ENCODE measurements around the gene NLGN3. TPM values are rescaled to one million over a fixed set of nuclear protein-coding genes. Genes with fewer than 3 reads are reported as not detected.

The NLGN3 gene
- total RNA-seq, 1 donor from 2014 or later, result 1.7 TPM

DNA sequence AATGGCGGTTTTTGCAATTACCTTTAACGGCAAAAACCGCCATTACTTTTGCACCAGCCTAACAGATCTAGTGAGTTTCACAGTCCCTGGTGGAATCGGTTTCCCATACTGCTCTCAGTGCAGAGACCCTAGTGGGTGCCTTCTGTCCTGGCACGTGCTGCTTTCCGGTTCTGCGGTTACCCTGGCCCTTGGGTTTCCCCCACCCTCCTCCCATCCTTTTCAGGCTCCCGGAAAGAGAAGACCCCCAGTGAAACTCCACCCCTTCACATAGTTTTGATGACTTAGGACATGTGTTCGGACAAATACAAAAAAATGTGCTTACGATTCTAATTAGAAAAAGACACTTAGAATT lies 36.9 kb downstream of the NLGN3 start:
- H3K4me1 Mint-ChIP-seq (ENCODE audit: unreplicated experiment), result peaks cover 5% of the 10 kb centered on the region
- H3K27me3 Mint-ChIP-seq (ENCODE audit: unreplicated experiment), result peaks cover 3% of the 10 kb centered on the region
- H3K36me3 Mint-ChIP-seq (ENCODE audit: low read depth, unreplicated experiment), result no peaks in the 10 kb centered on the region
- peak overlapping the region; percentile 81 for H3K4me3 Mint-ChIP-seq (ENCODE audit: unreplicated experiment)
- TF ChIP-seq CTCF (IDR thresholded peaks at IDR 0.05; ENCODE audit: unreplicated experiment), result no peak
- DNase-seq (ENCODE audit: low spot score), result peak; percentile 9
- peak overlapping the region; percentile 97 for H3K27ac Mint-ChIP-seq (ENCODE audit: unreplicated experiment)
- no peaks in the 10 kb centered on the region for H3K9me3 Mint-ChIP-seq (ENCODE audit: unreplicated experiment)

DNA sequence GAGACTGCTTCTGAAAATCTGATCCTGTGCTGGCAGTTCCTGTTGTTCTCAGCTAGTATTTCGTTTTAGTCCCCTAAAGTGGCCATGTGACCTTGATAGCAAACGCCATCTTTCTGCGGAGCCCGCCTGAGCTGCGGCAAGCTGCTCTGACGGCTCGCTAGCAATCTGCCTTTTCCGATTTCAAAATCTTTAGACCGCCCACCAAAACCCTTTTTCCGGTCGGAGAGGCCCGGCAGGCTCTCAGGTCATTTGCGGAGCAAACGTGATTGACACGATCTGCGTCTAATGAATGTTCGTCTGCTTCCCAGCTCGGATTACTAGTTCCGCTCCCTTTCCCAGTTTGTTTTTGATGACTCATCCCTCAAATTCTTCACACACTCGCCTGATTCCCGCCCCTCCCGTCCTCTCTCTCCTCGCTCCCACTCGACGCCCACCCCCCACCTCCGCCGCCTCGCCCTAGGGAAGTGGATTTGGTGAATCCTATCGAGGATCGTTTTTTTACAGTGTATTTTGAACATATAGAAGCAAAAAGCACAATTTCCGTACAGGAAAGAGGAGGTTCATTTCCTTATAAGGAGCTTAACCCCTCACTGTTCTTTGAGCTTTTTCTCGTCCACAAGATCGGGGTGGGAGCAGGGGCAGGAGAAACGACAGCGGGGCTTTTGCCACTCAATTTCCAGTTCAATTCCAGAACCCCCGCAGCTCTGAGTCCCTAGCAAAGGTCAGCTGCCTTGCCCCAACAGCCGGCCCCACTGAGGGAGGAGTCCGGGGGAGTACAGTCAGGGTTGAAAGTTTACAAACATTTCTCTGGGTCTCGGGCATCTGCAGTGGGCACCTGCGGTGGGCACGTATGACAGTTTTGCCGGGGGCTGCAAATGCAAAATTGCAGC lies 37.5 kb downstream of the NLGN3 start:
- Mint-ChIP-seq H3K4me1 (ENCODE audit: unreplicated experiment) (peaks cover 5% of the 10 kb centered on the region), H3K27me3 (ENCODE audit: unreplicated experiment) (peaks cover 3% of the 10 kb centered on the region), H3K36me3 (ENCODE audit: low read depth, unreplicated experiment) (no peaks in the 10 kb centered on the region), H3K4me3 (ENCODE audit: unreplicated experiment) (peak overlapping the region; percentile 81), H3K9me3 (ENCODE audit: unreplicated experiment) (no peaks in the 10 kb centered on the region), H3K27ac (ENCODE audit: unreplicated experiment) (peak overlapping the region; percentile 97)
- DNase-seq (ENCODE audit: low spot score), result peak; percentile 68
- no peak for TF ChIP-seq CTCF (IDR thresholded peaks at IDR 0.05; ENCODE audit: unreplicated experiment)

- H3K27me3 Mint-ChIP-seq (ENCODE audit: unreplicated experiment), result peaks cover 3% of the 10 kb centered on the region
- no peak for TF ChIP-seq CTCF (IDR thresholded peaks at IDR 0.05; ENCODE audit: unreplicated experiment)
- H3K27ac Mint-ChIP-seq (ENCODE audit: unreplicated experiment), result peak overlapping the region; percentile 97
- H3K36me3 Mint-ChIP-seq (ENCODE audit: low read depth, unreplicated experiment), result no peaks in the 10 kb centered on the region
- no peak for DNase-seq (ENCODE audit: low spot score)
- H3K4me1 Mint-ChIP-seq (ENCODE audit: unreplicated experiment), result peaks cover 5% of the 10 kb centered on the region
- H3K4me3 Mint-ChIP-seq (ENCODE audit: unreplicated experiment), result peak overlapping the region; percentile 81
- H3K9me3 Mint-ChIP-seq (ENCODE audit: unreplicated experiment), result no peaks in the 10 kb centered on the region
Measured at GRCh38 chrX:71182871-71183270, 38.2 kb downstream of the NLGN3 start.

DNA sequence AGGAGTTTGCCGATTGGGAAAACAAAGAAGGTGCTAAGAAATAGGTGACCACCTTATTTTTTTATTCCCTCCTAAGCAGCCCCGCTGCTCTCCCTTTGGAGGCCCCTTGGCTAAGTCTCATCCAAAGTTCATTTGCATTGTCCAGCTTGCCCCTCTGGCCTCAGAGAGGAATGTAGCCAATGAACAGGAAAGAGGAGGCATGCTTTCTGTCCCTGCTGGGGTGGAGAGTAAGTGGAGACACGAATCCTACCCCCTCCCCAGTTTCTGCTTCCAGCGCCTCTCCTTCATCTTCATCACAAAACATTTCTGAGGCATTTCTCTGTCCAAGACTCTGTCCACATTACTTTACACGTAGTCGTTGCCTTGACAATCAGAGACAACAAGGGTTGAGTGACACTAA lies 38.7 kb downstream of the NLGN3 start:
- DNase-seq (ENCODE audit: low spot score), result no peak
- Mint-ChIP-seq H3K27me3 (ENCODE audit: unreplicated experiment) (peaks cover 3% of the 10 kb centered on the region), H3K27ac (ENCODE audit: unreplicated experiment) (peak overlapping the region; percentile 57), H3K4me3 (ENCODE audit: unreplicated experiment) (no peak overlapping the region), H3K36me3 (ENCODE audit: low read depth, unreplicated experiment) (no peaks in the 10 kb centered on the region), H3K9me3 (ENCODE audit: unreplicated experiment) (no peaks in the 10 kb centered on the region), H3K4me1 (ENCODE audit: unreplicated experiment) (peaks cover 5% of the 10 kb centered on the region)
- TF ChIP-seq CTCF (IDR thresholded peaks at IDR 0.05; ENCODE audit: unreplicated experiment), result no peak

GRCh38 chrX:71184092-71184491 lies 39.5 kb downstream of the NLGN3 start:
- no peak for TF ChIP-seq CTCF (IDR thresholded peaks at IDR 0.05; ENCODE audit: unreplicated experiment)
- H3K27me3 Mint-ChIP-seq (ENCODE audit: unreplicated experiment), result peaks cover 3% of the 10 kb centered on the region
- no peak overlapping the region for H3K27ac Mint-ChIP-seq (ENCODE audit: unreplicated experiment)
- H3K4me1 Mint-ChIP-seq (ENCODE audit: unreplicated experiment), result peaks cover 5% of the 10 kb centered on the region
- no peaks in the 10 kb centered on the region for H3K36me3 Mint-ChIP-seq (ENCODE audit: low read depth, unreplicated experiment)
- no peak overlapping the region for H3K4me3 Mint-ChIP-seq (ENCODE audit: unreplicated experiment)
- H3K9me3 Mint-ChIP-seq (ENCODE audit: unreplicated experiment), result no peaks in the 10 kb centered on the region
- no peak for DNase-seq (ENCODE audit: low spot score)
